Lung (tissue), 12 donors: ENCODE measurements around the gene PARD6A. TPM values are rescaled to one million over a fixed set of nuclear protein-coding genes. Genes with fewer than 3 reads are reported as not detected.

Experiments
- ATAC-seq: fragments of 200-7000 bp; cut with Tn5 transposase; one replicate; pipeline ENCODE4 v1.9.1; 2020; ENCODE audit warnings: moderate number of reproducible peaks; ENCODE audit not compliant: insufficient read depth, low FRiP score
- DNase-seq, 3 donors: peaks; one replicate each; pipeline ENCODE4 v3.0.0-alpha.2; 2013 to 2017
- H3K27ac ChIP-seq, 2 donors: one replicate each; pipeline ENCODE4 v1.5.1; 2013; ENCODE audit warnings: mild to moderate bottlenecking in 2 of 2, moderate library complexity in 2 of 2, control low read depth in 1 of 2, inconsistent platforms in 1 of 2, low read depth in 1 of 2, low read length in 1 of 2
- H3K27me3 ChIP-seq, 3 donors: one replicate each; pipeline ENCODE4 v1.5.1; 2013; ENCODE audit warnings: low read length in 2 of 3; ENCODE audit not compliant: control insufficient read depth in 3 of 3, insufficient read depth in 3 of 3
- H3K36me3 ChIP-seq, 4 donors: one replicate each; pipeline ENCODE4 v1.5.1; 2013; ENCODE audit warnings: low read length in 4 of 4, mild to moderate bottlenecking in 1 of 4, moderate library complexity in 1 of 4; ENCODE audit not compliant: control insufficient read depth in 4 of 4, insufficient read depth in 4 of 4
- H3K4me1 ChIP-seq, 5 donors: one replicate each; pipeline ENCODE4 v1.5.1; 2013; ENCODE audit warnings: low read length in 5 of 5, mild to moderate bottlenecking in 2 of 5, moderate library complexity in 1 of 5; ENCODE audit not compliant: control insufficient read depth in 5 of 5, insufficient read depth in 5 of 5
- H3K4me3 ChIP-seq: one replicate; pipeline ENCODE4 v1.5.1; 2013; ENCODE audit warnings: mild to moderate bottlenecking, control low read depth, moderate library complexity
- H3K9ac ChIP-seq, 2 donors: one replicate each; pipeline ENCODE4 v1.5.1; 2013; ENCODE audit warnings: low read length in 2 of 2, control low read depth in 1 of 2; ENCODE audit not compliant: insufficient read depth in 1 of 2
- H3K9me3 ChIP-seq, 4 donors: one replicate each; pipeline ENCODE4 v1.5.1; 2013; ENCODE audit warnings: low read length in 3 of 4, mild to moderate bottlenecking in 1 of 4, moderate library complexity in 1 of 4; ENCODE audit not compliant: control insufficient read depth in 4 of 4, insufficient read depth in 3 of 4
- WGBS, 2 donors: extraction: QIAGEN DNeasy Blood & Tissue Kit; methylation state at CpG; one replicate each; pipeline ENCODE4 v1.1.7; 2013; 5-methylcytosine and 5-hydroxymethylcytosine counted together
- polyA plus RNA-seq, 2 donors: library from polyadenylated mRNA; stranded (reverse); fragments of 200-250 nt; gene quantifications; one replicate each; pipeline ENCODE4 v1.2.1, GENCODE V29; 2013
- total RNA-seq, 2 donors: library from RNA; depleted of rRNA in 1 of 2; stranded (reverse); fragments of >200 nt in 1 of 2; gene quantifications; one replicate each; pipeline ENCODE4 v1.2.1, GENCODE V29; 2014 to 2021
- TF ChIP-seq, protein P1 (sequence below): IDR thresholded peaks from 2 replicates; pipeline ENCODE4 v1.5.1; 2012; ENCODE audit warnings: mild to moderate bottlenecking; ENCODE audit errors: control extremely low read depth, extremely low read depth
- donor health status: control.
- donor health status: control.
- donor health status: Bipolar disorder and iron deficiency.
- donor health status: healthy.
- donor health status: DM: yes; HTN: yes; CAD: no.

The PARD6A gene
- total and polyA plus RNA-seq, 4 donors, result 1.4 to 6.2 (median 4.7) TPM

DNA sequence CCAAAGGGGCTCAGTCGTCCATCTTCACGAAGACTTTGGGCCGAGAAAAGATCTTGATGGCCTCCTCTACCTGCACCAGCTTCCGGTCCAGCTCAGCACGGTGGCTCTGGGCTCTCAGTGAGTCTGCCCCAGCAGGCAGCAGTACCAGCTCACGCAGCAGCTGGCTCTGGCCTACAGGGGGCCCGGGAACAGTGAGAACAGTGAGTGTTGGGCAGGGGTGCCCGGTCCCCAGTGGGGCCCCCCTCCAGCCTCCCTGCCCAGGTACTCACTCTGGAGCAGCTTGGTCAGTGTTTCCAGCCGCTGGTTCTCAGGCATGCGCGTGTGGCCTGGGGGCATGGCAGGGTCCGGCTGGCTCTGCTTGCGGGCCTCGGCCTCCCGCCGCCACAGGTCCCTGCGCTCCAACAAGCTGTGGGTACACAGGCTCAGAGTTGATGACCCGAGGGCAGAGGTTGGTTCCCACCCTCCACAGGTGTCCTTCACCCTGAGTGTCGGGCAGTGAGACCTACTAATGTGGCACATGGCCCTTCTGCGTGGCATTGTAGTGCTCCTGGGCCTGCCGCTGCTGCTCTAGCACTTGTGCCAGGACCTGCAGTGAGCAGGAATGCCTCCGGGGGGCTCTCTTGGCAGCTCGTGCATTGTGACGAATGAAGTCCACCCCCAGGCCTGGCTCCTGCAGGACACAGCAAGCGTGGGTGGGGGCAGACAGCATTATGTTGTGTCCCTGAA lies 2.6 kb downstream of the PARD6A start:
- Histone ChIP-seq H3K4me1 (peaks cover 6 to 35% (median 16%) of the 10 kb centered on the region in 5 donors), H3K9ac (no peak overlapping the region), H3K27ac (no peak overlapping the region), H3K4me3 (no peak overlapping the region), H3K27me3 (no peaks in the 10 kb centered on the region), H3K9me3 (no peaks in the 10 kb centered on the region), H3K36me3 (peaks cover 0 to 9% (median 2%) of the 10 kb centered on the region in 4 donors)
- TF ChIP-seq, protein P1, sequence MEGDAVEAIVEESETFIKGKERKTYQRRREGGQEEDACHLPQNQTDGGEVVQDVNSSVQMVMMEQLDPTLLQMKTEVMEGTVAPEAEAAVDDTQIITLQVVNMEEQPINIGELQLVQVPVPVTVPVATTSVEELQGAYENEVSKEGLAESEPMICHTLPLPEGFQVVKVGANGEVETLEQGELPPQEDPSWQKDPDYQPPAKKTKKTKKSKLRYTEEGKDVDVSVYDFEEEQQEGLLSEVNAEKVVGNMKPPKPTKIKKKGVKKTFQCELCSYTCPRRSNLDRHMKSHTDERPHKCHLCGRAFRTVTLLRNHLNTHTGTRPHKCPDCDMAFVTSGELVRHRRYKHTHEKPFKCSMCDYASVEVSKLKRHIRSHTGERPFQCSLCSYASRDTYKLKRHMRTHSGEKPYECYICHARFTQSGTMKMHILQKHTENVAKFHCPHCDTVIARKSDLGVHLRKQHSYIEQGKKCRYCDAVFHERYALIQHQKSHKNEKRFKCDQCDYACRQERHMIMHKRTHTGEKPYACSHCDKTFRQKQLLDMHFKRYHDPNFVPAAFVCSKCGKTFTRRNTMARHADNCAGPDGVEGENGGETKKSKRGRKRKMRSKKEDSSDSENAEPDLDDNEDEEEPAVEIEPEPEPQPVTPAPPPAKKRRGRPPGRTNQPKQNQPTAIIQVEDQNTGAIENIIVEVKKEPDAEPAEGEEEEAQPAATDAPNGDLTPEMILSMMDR, result no peak
- ATAC-seq (no peak), DNase-seq (no peak)
- WGBS, 2 donors, result 85 to 89% methylated on average over 25 of the region's 25 CpGs

- TF ChIP-seq, protein P1, result no peak
- DNase-seq (no peak), ATAC-seq (no peak)
- Histone ChIP-seq H3K4me1 (peaks cover 6 to 34% (median 16%) of the 10 kb centered on the region in 5 donors), H3K36me3 (peaks cover 0 to 8% (median 2%) of the 10 kb centered on the region in 4 donors), H3K9ac (no peak overlapping the region), H3K27ac (no peak overlapping the region), H3K4me3 (no peak overlapping the region), H3K27me3 (no peaks in the 10 kb centered on the region), H3K9me3 (no peaks in the 10 kb centered on the region)
- WGBS, 2 donors, result 90% methylated on average over 6 of the region's 6 CpGs
These were observed 3.1 kb downstream of the PARD6A start for GRCh38 chr16:67663877-67664222.

DNA sequence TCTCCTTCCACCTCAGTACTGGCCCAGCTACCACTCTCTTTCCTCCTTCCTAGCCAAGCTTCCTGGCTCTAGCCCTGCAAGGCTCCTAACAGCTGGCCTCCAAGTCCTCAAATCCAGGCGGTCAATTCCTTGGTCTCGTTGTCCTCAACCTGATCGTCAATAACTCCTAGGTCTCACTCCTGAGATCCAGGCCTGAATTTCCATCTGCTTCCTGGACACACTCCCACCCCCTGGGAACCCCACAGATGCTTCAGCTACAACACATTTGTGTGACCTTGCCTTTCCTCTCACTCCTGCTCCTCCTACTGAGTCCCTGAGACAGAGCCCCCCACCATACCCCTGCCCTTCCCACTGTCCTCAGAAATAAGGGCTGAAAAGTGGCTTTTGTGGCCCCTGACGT lies 3.5 kb downstream of the PARD6A start:
- 89 to 91% methylated on average over 4 of the region's 4 CpGs for WGBS, 2 donors
- ATAC-seq, result no peak
- no peak overlapping the region for H3K9ac ChIP-seq
- no peaks in the 10 kb centered on the region for H3K9me3 ChIP-seq
- no peaks in the 10 kb centered on the region for H3K27me3 ChIP-seq
- peaks cover 0 to 8% (median 2%) of the 10 kb centered on the region in 4 donors for H3K36me3 ChIP-seq
- H3K4me3 ChIP-seq, result no peak overlapping the region
- H3K4me1 ChIP-seq, result peaks cover 2 to 30% (median 14%) of the 10 kb centered on the region in 5 donors
- TF ChIP-seq, protein P1, result no peak
- DNase-seq, result no peak
- H3K27ac ChIP-seq, result no peak overlapping the region
